MV-4-11 (cell line): Measurements from ENCODE around the gene IGSF22.

Experiments
- DNase-seq: peaks from one replicate; lab custom pipeline; 2025; lab: John Stamatoyannopoulos, UW

IGSF22 gene

DNA sequence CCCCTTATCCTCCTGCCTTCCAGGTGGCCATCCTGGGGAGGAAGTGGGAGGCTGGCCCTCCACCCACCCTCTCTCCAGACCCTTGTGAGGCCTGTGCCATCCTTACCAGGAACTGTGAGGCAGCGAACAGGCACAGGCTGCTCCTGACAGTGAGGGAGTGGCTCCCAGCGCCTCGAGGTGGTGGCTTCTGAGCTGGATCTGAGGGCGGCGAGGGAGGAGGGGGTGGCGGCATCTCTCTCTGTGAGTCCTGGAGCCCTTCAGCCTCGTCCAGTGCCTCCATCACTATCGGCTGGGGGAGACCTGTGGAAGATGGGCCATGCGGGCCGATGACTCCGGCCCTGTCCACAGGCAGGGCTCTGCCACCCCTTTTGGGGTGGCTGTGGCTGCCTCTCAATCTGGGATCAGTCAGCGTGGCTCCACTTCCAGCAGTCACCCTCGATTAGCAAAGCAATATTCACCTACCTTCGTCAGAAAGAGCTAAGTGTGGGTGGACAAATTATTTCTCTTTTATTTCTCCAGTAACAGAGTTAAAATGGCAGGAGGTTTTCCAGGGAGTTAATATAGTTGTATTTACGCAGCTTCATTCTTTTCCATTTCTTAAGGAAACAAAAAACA lies 18.0 kb upstream of the IGSF22 start:
- no peak for DNase-seq

DNA sequence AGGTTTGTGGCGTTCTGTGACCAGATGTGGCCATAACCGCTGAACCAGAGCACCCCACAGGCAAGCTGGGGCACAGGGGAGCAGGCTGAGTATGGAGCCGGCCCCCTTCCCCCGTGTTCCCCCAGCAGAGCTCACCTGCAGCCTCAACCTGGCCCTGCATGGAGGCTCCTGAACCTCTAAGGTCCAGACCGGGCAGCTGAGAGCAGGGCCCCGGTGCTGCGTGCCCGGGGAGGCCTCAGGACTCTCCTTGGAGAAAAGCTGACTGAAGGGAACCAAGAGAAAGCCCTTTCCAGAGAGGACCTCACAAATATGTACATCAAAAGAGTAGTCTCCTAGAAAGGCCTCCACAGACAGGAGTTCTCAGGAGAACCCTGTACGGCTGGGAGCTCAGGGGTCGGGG lies 17.4 kb upstream of the IGSF22 start:
- DNase-seq = no peak

DNA sequence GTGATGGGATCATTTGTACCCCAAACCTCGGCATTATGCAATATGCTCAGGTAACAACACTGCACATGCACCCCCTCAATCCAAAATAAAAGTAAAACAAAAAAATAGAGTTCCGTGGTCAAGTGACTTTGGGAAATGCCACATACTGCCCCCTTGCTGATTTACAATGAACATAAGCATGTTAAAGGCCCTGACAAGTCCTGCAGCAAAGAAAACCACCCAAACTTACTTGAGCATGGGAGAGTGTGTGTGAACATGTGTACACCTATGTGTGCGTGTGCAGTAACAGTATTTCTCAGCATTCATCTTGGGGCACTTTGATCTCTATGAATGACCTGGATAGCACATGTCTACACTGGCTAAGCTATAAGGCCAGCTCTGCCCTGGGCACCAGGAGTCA lies 15.8 kb upstream of the IGSF22 start:
- DNase-seq = no peak

DNA sequence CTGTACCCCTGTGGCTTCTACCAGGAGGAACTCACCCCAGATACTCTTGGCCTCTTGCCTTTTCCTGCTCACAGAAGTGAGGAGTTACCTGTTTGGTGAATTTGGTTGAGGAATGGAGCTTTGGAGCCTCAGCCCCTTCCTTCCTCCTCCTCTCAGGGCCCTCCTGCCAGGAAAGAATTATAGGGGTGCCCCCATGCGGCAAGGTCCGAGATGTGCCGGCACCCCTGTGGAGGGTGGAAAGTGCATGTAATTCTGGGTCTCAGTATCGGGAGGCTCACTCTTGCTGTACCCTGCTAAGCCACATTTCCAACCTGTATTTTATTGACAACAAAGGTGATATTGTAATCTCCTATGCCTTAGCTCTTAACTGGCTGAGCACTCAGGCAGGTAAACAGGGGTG lies 13.7 kb upstream of the IGSF22 start:
- DNase-seq = no peak

DNA sequence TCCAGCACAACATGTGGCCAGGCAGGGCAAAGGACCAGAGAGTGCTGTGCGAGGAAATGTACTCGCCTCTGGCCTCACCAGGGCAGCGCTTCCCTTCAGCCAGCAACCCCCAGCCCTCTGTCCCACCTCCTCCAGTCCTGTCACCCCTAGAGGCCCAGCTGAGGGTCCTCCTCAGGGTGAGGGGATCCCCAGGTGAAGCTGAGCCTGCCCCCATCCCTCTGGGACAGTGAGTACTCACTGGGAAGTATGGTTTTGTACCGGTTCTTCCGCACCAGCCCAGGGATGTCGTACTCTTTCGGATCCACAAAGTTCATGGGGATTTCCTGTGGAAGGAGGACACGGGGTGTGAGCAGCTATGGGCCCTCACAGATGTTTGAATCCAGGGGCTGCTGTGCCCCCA lies 11.7 kb upstream of the IGSF22 start:
- no peak for DNase-seq

- DNase-seq = no peak
These were observed 10.7 kb upstream of the IGSF22 start for GRCh38 chr11:18736590-18737148.

GRCh38 chr11:18733202-18733601 lies 7.2 kb upstream of the IGSF22 start:
- no peak for DNase-seq

GRCh38 chr11:18731949-18732821 lies 6.2 kb upstream of the IGSF22 start:
- peak; percentile 47 for DNase-seq

DNA sequence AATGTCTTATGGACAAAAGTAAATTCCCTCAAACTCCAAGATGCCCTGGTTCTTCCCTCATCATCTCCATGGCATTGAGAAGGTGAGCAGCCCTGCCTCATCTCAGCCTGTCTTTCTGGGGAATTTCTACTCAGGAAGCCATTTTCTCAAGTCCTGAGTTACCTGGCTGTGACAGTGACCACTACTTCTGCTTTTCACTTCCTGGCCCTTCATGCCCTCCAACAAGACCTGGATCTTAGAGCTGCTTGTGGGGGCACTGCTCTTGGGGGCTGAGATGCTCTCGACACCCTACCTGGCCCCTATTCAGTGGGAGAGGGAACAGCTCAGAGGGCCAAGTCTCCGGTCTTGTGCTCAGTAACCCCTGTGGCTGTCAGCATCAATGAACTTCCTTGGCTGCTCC lies 5.5 kb upstream of the IGSF22 start:
- no peak for DNase-seq

DNA sequence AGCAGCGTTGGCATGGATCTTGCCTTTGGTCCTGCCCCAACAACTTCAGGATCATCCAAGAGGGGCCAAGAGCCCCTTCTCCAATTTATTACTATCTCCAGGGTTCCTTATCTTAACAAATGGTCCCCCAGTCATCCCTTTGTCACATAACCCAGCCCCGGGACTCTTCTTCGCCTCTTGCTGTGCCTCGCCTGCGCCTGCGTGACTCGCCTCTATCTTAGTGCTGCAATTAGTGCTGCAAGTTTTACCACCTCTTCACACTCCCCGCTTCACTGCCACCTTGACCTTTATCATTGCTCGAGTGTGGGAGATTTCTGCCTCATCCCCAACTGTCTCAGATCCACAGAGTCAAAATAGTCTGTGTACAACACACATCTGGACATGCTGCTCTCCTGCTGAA lies 4.0 kb upstream of the IGSF22 start:
- no peak for DNase-seq

- no peak for DNase-seq
These were observed 3.4 kb upstream of the IGSF22 start for GRCh38 chr11:18729426-18729825.

DNA sequence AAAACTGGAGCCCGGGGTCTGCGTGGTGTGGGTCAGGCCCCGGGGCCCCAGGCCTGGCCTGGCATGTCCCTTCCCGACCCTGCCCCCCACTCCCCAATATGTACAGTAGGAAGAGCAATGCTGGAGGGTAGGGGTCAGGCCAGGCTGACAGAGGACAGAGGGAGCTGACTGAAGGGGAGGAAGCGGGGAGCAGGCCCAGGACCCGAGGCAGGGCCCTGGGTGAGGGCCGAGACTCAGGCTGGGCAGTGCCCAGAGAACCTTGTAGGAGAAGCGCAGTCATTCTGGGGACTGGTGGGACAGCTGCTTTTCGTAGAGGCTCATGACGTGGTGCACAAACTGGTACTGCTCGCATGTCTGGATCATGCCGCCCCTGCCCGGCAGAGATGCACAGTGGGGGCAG lies 2.7 kb upstream of the IGSF22 start:
- DNase-seq = no peak

GRCh38 chr11:18727479-18728236 lies 1.7 kb upstream of the IGSF22 start:
- no peak for DNase-seq

GRCh38 chr11:18723991-18724390 lies 2.0 kb downstream of the IGSF22 start:
- no peak for DNase-seq

DNA sequence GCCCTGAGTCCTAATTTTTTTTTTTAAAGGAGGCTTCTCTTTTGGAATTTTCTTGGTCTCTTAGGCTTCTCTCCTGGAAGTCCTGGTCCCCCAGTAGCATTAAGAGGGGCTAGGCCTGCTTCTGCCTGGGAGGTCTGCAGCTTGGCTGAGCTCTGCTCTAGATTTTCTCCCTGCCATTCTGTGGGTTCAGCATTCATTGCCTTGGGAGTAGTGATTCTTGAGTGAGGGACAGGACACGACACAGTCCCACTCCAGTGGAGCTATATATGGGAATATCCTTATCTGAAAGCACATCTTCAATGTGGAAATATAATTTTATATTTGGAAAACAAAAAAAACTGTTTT lies 3.7 kb downstream of the IGSF22 start:
- no peak for DNase-seq

DNA sequence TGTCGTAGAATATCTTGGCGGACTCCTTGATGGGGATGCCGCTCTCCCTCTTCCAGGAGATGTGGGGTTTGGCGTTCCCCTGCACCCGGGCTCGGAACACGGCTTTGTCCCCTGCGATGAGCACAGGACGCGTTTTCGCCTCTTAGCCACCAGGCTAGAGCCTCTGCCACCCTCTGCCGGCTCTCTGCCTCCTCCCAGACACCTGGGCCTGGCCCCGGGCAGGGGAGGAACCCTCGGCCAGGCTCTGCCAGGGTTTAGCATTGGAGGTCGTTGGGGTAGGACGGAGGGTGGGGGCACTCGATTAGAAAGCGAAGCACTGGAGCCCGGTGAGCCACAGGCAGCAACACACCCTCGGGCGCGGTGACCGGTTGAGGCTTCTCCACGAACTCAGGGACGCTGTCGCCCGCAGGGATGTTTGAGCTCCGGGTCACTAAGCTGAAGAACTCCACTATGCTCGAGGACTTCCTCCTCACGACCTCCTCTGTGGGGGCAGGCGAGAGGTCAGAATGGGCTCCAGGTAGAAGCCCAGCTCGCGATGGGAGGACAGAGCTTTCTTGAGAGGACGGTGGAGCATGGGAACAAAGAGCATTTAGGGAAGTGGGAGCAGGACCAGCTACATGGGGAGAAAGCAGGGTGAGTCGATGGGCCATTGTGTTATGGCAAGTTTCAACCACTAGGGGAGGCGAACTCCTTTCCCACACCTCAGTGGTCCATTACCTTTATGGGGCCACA lies 4.3 kb downstream of the IGSF22 start:
- DNase-seq = peak; percentile 65

DNA sequence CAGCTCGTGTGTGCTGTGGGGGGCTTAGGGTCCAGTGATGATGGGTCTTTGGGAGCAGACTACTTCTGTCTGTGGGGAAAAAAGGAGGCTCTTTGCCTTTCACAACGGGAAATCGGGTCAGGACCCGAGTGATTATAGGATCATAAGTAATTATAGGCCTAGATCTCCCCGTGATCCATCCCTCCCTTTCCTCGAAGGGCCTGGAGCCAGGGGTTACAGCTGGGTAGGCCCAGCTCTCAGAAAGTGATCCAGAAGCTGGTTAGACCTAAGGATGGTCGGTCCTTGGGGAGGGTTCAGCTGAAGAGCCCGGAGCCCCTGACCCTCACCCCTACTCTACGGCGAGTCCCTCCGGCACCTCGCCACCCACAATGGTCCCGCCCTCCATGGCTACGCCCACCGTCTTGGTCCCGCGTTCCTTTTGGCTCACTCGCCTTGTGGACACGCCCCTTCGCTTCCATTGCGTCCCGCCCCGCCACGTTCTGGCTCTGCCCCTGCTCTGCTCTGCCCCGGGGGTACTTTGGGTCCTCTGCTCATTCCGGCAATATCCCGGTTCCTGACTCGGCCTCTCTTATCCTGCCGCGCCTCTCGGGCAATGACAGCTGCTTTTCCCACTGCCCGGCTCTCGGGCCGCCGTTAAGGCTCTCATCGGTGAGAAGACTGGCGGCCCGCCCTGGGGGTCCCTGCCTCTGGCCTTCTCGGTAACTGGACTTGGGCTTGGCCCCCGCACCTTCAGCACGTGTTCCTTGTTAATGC lies 5.0 kb downstream of the IGSF22 start:
- DNase-seq = no peak

DNA sequence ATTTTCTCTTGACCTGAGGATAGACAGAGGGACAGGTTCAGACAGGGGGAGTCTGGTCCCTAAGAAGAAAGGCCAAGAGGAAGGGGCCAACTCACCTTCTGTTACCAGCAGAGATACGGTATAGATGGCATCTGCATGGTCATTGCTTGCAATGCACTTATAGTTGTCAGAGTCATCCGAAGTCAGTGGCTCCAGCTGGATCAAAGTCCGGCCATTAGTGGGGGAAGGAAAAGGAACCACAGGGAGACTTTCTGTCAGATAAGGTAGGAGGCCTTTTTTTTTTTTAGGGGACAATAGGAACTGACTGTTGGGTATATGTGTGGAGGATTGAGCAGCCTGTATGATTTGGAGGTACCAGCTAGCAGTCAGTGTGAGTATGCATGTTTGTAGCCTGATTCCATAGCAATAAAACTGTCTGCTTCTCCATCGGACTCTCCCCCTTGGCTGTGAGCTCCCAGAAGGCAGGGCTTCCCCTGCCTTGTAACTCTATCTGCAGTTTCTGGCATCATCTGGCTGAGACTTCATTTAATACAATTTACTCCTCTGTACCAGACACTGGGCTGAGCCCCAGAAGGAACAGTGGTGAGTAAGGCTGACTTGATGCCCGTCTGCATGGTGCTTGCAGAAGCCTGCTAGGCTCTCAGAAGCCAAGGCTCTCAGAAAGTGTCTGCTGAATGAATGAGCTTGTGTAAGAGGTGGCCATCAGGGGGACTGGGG lies 5.7 kb downstream of the IGSF22 start:
- no peak for DNase-seq

- DNase-seq = no peak
These were observed 10.5 kb downstream of the IGSF22 start for GRCh38 chr11:18715476-18715875.

- no peak for DNase-seq
These were observed 11.6 kb downstream of the IGSF22 start for GRCh38 chr11:18714443-18714780.
